A549 (cell line): ENCODE results near the gene ARHGAP22.
A peak's percentile ranks its signal among the peaks of the same experiment; 100 is the strongest.

ENCODE experiments used
- CBX2 ChIP-seq: fragments of 200-600 bp; sonication (generic); IDR thresholded peaks from 2 replicates; pipeline ENCODE4 v1.6.1; 2016; ENCODE audit warnings: low read depth, mild to moderate bottlenecking, borderline replicate concordance
- EHMT2 ChIP-seq: fragments of 200-600 bp; sonication (generic); IDR thresholded peaks from 2 replicates; pipeline ENCODE4 v1.6.1; 2016; ENCODE audit warnings: antibody characterized with exemption, low read depth, mild to moderate bottlenecking, moderate library complexity
- EP300 ChIP-seq, 2 experiments: fragments of >200 bp; sonication (Bioruptor Twin); formaldehyde crosslinking; IDR thresholded peaks; 2 replicates in 1 of 2; 3 replicates in 1 of 2; pipeline ENCODE4 v1.6.1; 2016 to 2017
- FOSL2 ChIP-seq, 2 experiments: fragments of 450-650 bp in 1 of 2; fragments of >200 bp in 1 of 2; sonication (Bioruptor Twin) in 1 of 2; formaldehyde crosslinking; IDR thresholded peaks; 2 replicates each; pipeline versions ENCODE4 v1.5.0 to v1.6.1; 2016 to 2020; ENCODE audit warnings: mild to moderate bottlenecking in 1 of 2, moderate library complexity in 1 of 2
- JUN ChIP-seq, 2 experiments: fragments of >200 bp; sonication (Bioruptor Twin); formaldehyde crosslinking; IDR thresholded peaks; 2 replicates in 1 of 2; 3 replicates in 1 of 2; pipeline ENCODE4 v1.6.1; 2016 to 2017
- POLR2A ChIP-seq: IDR thresholded peaks from 2 replicates; pipeline ENCODE4 v1.6.1; 2012; ENCODE audit warnings: mild to moderate bottlenecking, low read length
- SREBF2 ChIP-seq: fragments of 450-650 bp; IDR thresholded peaks from 2 replicates; pipeline ENCODE4 v1.6.1; 2014; ENCODE audit warnings: mild to moderate bottlenecking, moderate library complexity
- TF ChIP-seq, protein P1 (sequence below): fragments of >200 bp; sonication (Bioruptor Twin); formaldehyde crosslinking; IDR thresholded peaks from 3 replicates; pipeline ENCODE4 v1.5.1; 2016
- TF ChIP-seq, protein P2 (sequence below): IDR thresholded peaks from 2 replicates; pipeline ENCODE4 v1.6.1; 2012
- TF ChIP-seq, protein P3 (sequence below): IDR thresholded peaks from 2 replicates; pipeline ENCODE4 v1.6.1; 2012
- TF ChIP-seq, protein P4 (sequence below): IDR thresholded peaks from 2 replicates; pipeline ENCODE4 v1.6.1; 2012; ENCODE audit warnings: low read depth, borderline replicate concordance
- TF ChIP-seq, protein P5 (sequence below): fragments of 200-600 bp; sonication (generic); IDR thresholded peaks from 2 replicates; pipeline ENCODE4 v1.6.1; 2016; ENCODE audit warnings: antibody characterized with exemption, mild to moderate bottlenecking, moderate library complexity

- TF ChIP-seq CBX2 (no peak), EP300 (IDR thresholded peaks at IDR 0.05) (no peak), EHMT2 (no peak), SREBF2 (no peak), JUN (IDR thresholded peaks at IDR 0.05) (no peak), FOSL2 (IDR thresholded peaks at IDR 0.05) (no peak), FOSL2 (CRISPR knock-in tag; IDR thresholded peaks at IDR 0.05) (no peak), POLR2A (no peak)
- TF ChIP-seq, protein P1, sequence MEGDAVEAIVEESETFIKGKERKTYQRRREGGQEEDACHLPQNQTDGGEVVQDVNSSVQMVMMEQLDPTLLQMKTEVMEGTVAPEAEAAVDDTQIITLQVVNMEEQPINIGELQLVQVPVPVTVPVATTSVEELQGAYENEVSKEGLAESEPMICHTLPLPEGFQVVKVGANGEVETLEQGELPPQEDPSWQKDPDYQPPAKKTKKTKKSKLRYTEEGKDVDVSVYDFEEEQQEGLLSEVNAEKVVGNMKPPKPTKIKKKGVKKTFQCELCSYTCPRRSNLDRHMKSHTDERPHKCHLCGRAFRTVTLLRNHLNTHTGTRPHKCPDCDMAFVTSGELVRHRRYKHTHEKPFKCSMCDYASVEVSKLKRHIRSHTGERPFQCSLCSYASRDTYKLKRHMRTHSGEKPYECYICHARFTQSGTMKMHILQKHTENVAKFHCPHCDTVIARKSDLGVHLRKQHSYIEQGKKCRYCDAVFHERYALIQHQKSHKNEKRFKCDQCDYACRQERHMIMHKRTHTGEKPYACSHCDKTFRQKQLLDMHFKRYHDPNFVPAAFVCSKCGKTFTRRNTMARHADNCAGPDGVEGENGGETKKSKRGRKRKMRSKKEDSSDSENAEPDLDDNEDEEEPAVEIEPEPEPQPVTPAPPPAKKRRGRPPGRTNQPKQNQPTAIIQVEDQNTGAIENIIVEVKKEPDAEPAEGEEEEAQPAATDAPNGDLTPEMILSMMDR = peak; percentile 77
- TF ChIP-seq, protein P2, sequence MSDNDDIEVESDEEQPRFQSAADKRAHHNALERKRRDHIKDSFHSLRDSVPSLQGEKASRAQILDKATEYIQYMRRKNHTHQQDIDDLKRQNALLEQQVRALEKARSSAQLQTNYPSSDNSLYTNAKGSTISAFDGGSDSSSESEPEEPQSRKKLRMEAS = no peak
- TF ChIP-seq, protein P3, sequence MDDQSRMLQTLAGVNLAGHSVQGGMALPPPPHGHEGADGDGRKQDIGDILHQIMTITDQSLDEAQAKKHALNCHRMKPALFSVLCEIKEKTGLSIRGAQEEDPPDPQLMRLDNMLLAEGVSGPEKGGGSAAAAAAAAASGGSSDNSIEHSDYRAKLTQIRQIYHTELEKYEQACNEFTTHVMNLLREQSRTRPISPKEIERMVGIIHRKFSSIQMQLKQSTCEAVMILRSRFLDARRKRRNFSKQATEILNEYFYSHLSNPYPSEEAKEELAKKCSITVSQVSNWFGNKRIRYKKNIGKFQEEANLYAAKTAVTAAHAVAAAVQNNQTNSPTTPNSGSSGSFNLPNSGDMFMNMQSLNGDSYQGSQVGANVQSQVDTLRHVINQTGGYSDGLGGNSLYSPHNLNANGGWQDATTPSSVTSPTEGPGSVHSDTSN = no peak
- TF ChIP-seq, protein P4, sequence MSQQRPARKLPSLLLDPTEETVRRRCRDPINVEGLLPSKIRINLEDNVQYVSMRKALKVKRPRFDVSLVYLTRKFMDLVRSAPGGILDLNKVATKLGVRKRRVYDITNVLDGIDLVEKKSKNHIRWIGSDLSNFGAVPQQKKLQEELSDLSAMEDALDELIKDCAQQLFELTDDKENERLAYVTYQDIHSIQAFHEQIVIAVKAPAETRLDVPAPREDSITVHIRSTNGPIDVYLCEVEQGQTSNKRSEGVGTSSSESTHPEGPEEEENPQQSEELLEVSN = no peak
- TF ChIP-seq, protein P5, sequence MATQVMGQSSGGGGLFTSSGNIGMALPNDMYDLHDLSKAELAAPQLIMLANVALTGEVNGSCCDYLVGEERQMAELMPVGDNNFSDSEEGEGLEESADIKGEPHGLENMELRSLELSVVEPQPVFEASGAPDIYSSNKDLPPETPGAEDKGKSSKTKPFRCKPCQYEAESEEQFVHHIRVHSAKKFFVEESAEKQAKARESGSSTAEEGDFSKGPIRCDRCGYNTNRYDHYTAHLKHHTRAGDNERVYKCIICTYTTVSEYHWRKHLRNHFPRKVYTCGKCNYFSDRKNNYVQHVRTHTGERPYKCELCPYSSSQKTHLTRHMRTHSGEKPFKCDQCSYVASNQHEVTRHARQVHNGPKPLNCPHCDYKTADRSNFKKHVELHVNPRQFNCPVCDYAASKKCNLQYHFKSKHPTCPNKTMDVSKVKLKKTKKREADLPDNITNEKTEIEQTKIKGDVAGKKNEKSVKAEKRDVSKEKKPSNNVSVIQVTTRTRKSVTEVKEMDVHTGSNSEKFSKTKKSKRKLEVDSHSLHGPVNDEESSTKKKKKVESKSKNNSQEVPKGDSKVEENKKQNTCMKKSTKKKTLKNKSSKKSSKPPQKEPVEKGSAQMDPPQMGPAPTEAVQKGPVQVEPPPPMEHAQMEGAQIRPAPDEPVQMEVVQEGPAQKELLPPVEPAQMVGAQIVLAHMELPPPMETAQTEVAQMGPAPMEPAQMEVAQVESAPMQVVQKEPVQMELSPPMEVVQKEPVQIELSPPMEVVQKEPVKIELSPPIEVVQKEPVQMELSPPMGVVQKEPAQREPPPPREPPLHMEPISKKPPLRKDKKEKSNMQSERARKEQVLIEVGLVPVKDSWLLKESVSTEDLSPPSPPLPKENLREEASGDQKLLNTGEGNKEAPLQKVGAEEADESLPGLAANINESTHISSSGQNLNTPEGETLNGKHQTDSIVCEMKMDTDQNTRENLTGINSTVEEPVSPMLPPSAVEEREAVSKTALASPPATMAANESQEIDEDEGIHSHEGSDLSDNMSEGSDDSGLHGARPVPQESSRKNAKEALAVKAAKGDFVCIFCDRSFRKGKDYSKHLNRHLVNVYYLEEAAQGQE = no peak
These were observed 52.8 kb downstream of the ARHGAP22 start for GRCh38 chr10:48551861-48552591.
